ENCODE measurements around the gene IQCM.

GRCh38 chr4:149595500-149595899 lies 220.1 kb downstream of the IQCM start:
- TF ChIP-seq CTCF (conservative IDR thresholded peaks at IDR 0.05; ENCODE audit: low read length) (no peak), EZH2phosphoT487 (IDR thresholded peaks at IDR 0.05; ENCODE audit: borderline replicate concordance, low read depth, low read length) (no peak)
